Endothelial cell (in vitro differentiated cells): Measurements from ENCODE around the gene TGM2. TPM values are rescaled to one million over a fixed set of nuclear protein-coding genes. Genes with fewer than 3 reads are reported as not detected.

Experiments used
- DNase-seq: peaks from one replicate; pipeline ENCODE4 v3.0.0; 2021; ENCODE audit warnings: low spot score
- H3K27ac Mint-ChIP-seq: one replicate; pipeline ENCODE4 v1.8.0; 2021; ENCODE audit warnings: mixed read lengths, inconsistent platforms; ENCODE audit not compliant: unreplicated experiment
- H3K27me3 Mint-ChIP-seq: one replicate; pipeline ENCODE4 v1.8.0; 2021; ENCODE audit warnings: mild to moderate bottlenecking, moderate library complexity, mixed read lengths, inconsistent platforms; ENCODE audit not compliant: unreplicated experiment
- H3K36me3 Mint-ChIP-seq: one replicate; pipeline ENCODE4 v1.8.0; 2021; ENCODE audit warnings: mild to moderate bottlenecking, low read depth, mixed read lengths, inconsistent platforms; ENCODE audit not compliant: unreplicated experiment
- H3K4me1 Mint-ChIP-seq: one replicate; pipeline ENCODE4 v1.8.0; 2021; ENCODE audit warnings: mild to moderate bottlenecking, mixed read lengths, inconsistent platforms; ENCODE audit not compliant: unreplicated experiment
- H3K4me3 Mint-ChIP-seq: one replicate; pipeline ENCODE4 v1.8.0; 2021; ENCODE audit warnings: mild to moderate bottlenecking, mixed read lengths, inconsistent platforms; ENCODE audit not compliant: unreplicated experiment
- H3K9me3 Mint-ChIP-seq: one replicate; pipeline ENCODE4 v1.8.0; 2021; ENCODE audit warnings: mixed read lengths, inconsistent platforms; ENCODE audit not compliant: unreplicated experiment
- CTCF ChIP-seq: fragments of 200-600 bp; sonication (generic); IDR thresholded peaks from one replicate; pipeline ENCODE4 v1.5.0; 2021; ENCODE audit warnings: antibody characterized with exemption; ENCODE audit not compliant: unreplicated experiment
- total RNA-seq: library from RNA; stranded (reverse); fragmentation: NEBNext Ultra II Directional; extraction: Animal tissue kit (Norgen Biotek cat#: 25700); gene quantifications from one replicate; pipeline ENCODE4 v1.2.1, GENCODE V29; 2021; ENCODE audit not compliant: unreplicated experiment

Gene TGM2
- total RNA-seq, 1 donor from 2014 or later: 216 TPM

- H3K4me1 Mint-ChIP-seq: no peaks in the 10 kb centered on the region
- H3K27me3 Mint-ChIP-seq: peaks cover 3% of the 10 kb centered on the region
- no peak for TF ChIP-seq CTCF
Measured at GRCh38 chr20:38203337-38203980, 38.4 kb upstream of the TGM2 start.

GRCh38 chr20:38202982-38203293 lies 37.9 kb upstream of the TGM2 start:
- no peaks in the 10 kb centered on the region for H3K36me3 Mint-ChIP-seq
- no peaks in the 10 kb centered on the region for H3K9me3 Mint-ChIP-seq
- no peaks in the 10 kb centered on the region for H3K4me1 Mint-ChIP-seq
- H3K27me3 Mint-ChIP-seq: peaks cover 3% of the 10 kb centered on the region
- no peak for DNase-seq
- no peak for TF ChIP-seq CTCF
- no peak overlapping the region for H3K4me3 Mint-ChIP-seq
- H3K27ac Mint-ChIP-seq: no peak overlapping the region

More at GRCh38 chr20:38203337-38203980, 38.4 kb upstream of the TGM2 start:
- no peaks in the 10 kb centered on the region for H3K36me3 Mint-ChIP-seq
- H3K27ac Mint-ChIP-seq: no peak overlapping the region
- no peak for DNase-seq
- H3K4me3 Mint-ChIP-seq: no peak overlapping the region
- no peaks in the 10 kb centered on the region for H3K9me3 Mint-ChIP-seq

GRCh38 chr20:38202153-38202981 lies 37.3 kb upstream of the TGM2 start:
- no peaks in the 10 kb centered on the region for H3K9me3 Mint-ChIP-seq
- no peak for TF ChIP-seq CTCF
- H3K27ac Mint-ChIP-seq: no peak overlapping the region
- DNase-seq: no peak
- no peaks in the 10 kb centered on the region for H3K4me1 Mint-ChIP-seq
- H3K36me3 Mint-ChIP-seq: no peaks in the 10 kb centered on the region
- H3K27me3 Mint-ChIP-seq: peaks cover 3% of the 10 kb centered on the region
- no peak overlapping the region for H3K4me3 Mint-ChIP-seq

- no peaks in the 10 kb centered on the region for H3K4me1 Mint-ChIP-seq
- no peak for DNase-seq
- no peak overlapping the region for H3K27ac Mint-ChIP-seq
- H3K36me3 Mint-ChIP-seq: no peaks in the 10 kb centered on the region
- no peaks in the 10 kb centered on the region for H3K9me3 Mint-ChIP-seq
- TF ChIP-seq CTCF: no peak
- peaks cover 3% of the 10 kb centered on the region for H3K27me3 Mint-ChIP-seq
- H3K4me3 Mint-ChIP-seq: no peak overlapping the region
Measured at GRCh38 chr20:38201356-38201755, 36.3 kb upstream of the TGM2 start.

- Mint-ChIP-seq H3K27ac (no peak overlapping the region), H3K36me3 (no peaks in the 10 kb centered on the region), H3K27me3 (peaks cover 3% of the 10 kb centered on the region), H3K4me1 (no peaks in the 10 kb centered on the region), H3K4me3 (no peak overlapping the region), H3K9me3 (no peaks in the 10 kb centered on the region)
- no peak for TF ChIP-seq CTCF
- DNase-seq: no peak
Measured at GRCh38 chr20:38200646-38201045, 35.6 kb upstream of the TGM2 start.
